Stomach (tissue), 9 donors: ENCODE measurements around the gene FOXF2. TPM values are rescaled to one million over a fixed set of nuclear protein-coding genes. Genes with fewer than 3 reads are reported as not detected.
A peak's percentile ranks its signal among the peaks of the same experiment; 100 is the strongest.

Source experiments
- DNase-seq, 2 donors: peaks; one replicate each; pipeline versions ENCODE4 v3.0.0 to v3.0.0-alpha.2; 2013 to 2019
- H3K27ac ChIP-seq, 5 donors: fragments of 200-600 bp in 4 of 5; sonication (generic) in 4 of 5; one replicate each; pipeline ENCODE4 v1.5.1; 2013 to 2019; ENCODE audit warnings: mild to moderate bottlenecking in 1 of 5, moderate library complexity in 1 of 5
- H3K27me3 ChIP-seq, 3 donors: fragments of 200-600 bp; sonication (generic); one replicate each; pipeline ENCODE4 v1.5.1; 2017 to 2019; ENCODE audit warnings: mixed run types in 1 of 3
- H3K36me3 ChIP-seq, 4 donors: fragments of 200-600 bp; sonication (generic); 1 replicate in 3 of 4; 2 replicates in 1 of 4; pipeline ENCODE4 v1.5.1; 2016 to 2019
- H3K4me1 ChIP-seq, 4 donors: fragments of 200-600 bp; sonication (generic); one replicate each; pipeline ENCODE4 v1.5.1; 2016 to 2019
- H3K4me3 ChIP-seq, 4 donors: fragments of 200-600 bp; sonication (generic) in 3 of 4; one replicate each; pipeline ENCODE4 v1.5.1; 2016 to 2019; ENCODE audit warnings: mild to moderate bottlenecking in 1 of 4
- H3K9me3 ChIP-seq, 4 donors: fragments of 200-600 bp; sonication (generic); one replicate each; pipeline ENCODE4 v1.5.1; 2016 to 2019
- CTCF ChIP-seq, 7 experiments: fragments of 450-650 bp in 4 of 7; fragments of 200-600 bp in 3 of 7; sonication (generic) in 3 of 7; IDR thresholded peaks; one replicate each; pipeline ENCODE4 v1.5.1; 2016 to 2019; ENCODE audit warnings: antibody characterized with exemption in 7 of 7, control low read depth in 2 of 7, mild to moderate bottlenecking in 1 of 7
- EP300 ChIP-seq: sonication (generic); formaldehyde crosslinking; IDR thresholded peaks from one replicate; pipeline ENCODE4 v1.6.1; 2017; ENCODE audit warnings: antibody characterized with exemption
- POLR2A ChIP-seq, 4 donors: fragments of 450-650 bp; IDR thresholded peaks; one replicate each; pipeline ENCODE4 v1.6.1; 2016; ENCODE audit warnings: antibody characterized with exemption in 4 of 4, control low read depth in 2 of 4, mild to moderate bottlenecking in 1 of 4, moderate library complexity in 1 of 4
- POLR2AphosphoS5 ChIP-seq, 3 donors: sonication (generic); formaldehyde crosslinking; IDR thresholded peaks; one replicate each; pipeline ENCODE4 v1.6.1; 2016; ENCODE audit warnings: antibody characterized with exemption in 3 of 3
- WGBS, 5 donors: extraction: QIAGEN DNeasy Blood & Tissue Kit in 3 of 5; methylation state at CpG; one replicate each; pipeline versions ENCODE4 v1.1.5 to v1.1.7; 2013 to 2018; 5-methylcytosine and 5-hydroxymethylcytosine counted together
- intact Hi-C: fragments of 100-400 bp; cut with DNase I; formaldehyde crosslinking; loops from one replicate; pipeline ENCODE4 v1.15.1; 2023; ENCODE audit warnings: low total_unique reads
- polyA plus RNA-seq, 3 donors: library from polyadenylated mRNA; stranded (reverse); fragments of 200-250 nt; gene quantifications; one replicate each; pipeline ENCODE4 v1.2.3, GENCODE V29; 2013
- total RNA-seq, 5 donors: library from RNA; depleted of rRNA; stranded (reverse); fragments of >200 nt; gene quantifications; one replicate each; pipeline versions ENCODE4 v1.1.0 to v1.2.3, GENCODE V29; 2014 to 2016
- donor health status: healthy with polysubstance abuse.
- donor health status: Bipolar disorder and iron deficiency.
- donor health status: healthy.

FOXF2 gene
- total and polyA plus RNA-seq, 8 donors = 9.6 to 104 (median 19.2) TPM

GRCh38 chr6:1412901-1413300, 23.5 kb downstream of the FOXF2 start:
- Histone ChIP-seq H3K9me3 (no peaks in the 10 kb centered on the region), H3K27ac (peak overlapping the region in 3 of 5 donors; percentile 16 to 53 (median 46)), H3K4me1 (peaks cover 0 to under 1% (median 0%) of the 10 kb centered on the region in 4 donors), H3K4me3 (no peak overlapping the region), H3K27me3 (peaks cover 0 to 20% (median 0%) of the 10 kb centered on the region in 3 donors), H3K36me3 (no peaks in the 10 kb centered on the region)
- DNase-seq = no peak
- intact Hi-C loops = no loop called here
- 61 to 76% (median 66%) methylated on average over 9 of the region's 9 CpGs for WGBS, 5 donors
- TF ChIP-seq POLR2A (IDR thresholded peaks at IDR 0.05) (no peak), EP300 (no peak), POLR2AphosphoS5 (IDR thresholded peaks at IDR 0.05) (no peak), CTCF (IDR thresholded peaks at IDR 0.05) (no peak)

- DNase-seq = no peak
- WGBS, 5 donors = 83 to 92% (median 89%) methylated on average over 10 of the region's 10 CpGs
- Histone ChIP-seq H3K36me3 (no peaks in the 10 kb centered on the region), H3K4me1 (no peaks in the 10 kb centered on the region), H3K27me3 (peaks cover 0 to 7% (median 0%) of the 10 kb centered on the region in 3 donors), H3K9me3 (peaks cover 0 to 4% (median 2%) of the 10 kb centered on the region in 4 donors), H3K4me3 (no peak overlapping the region), H3K27ac (no peak overlapping the region)
- no peak for TF ChIP-seq CTCF (IDR thresholded peaks at IDR 0.05)
- TF ChIP-seq POLR2AphosphoS5 (IDR thresholded peaks at IDR 0.05) = no peak
- no peak for TF ChIP-seq EP300
- TF ChIP-seq POLR2A (IDR thresholded peaks at IDR 0.05) = no peak
- intact Hi-C loops = no loop called here
Observed at GRCh38 chr6:1415416-1416063, 26.2 kb downstream of the FOXF2 start.

- no peak overlapping the region for H3K4me3 ChIP-seq
- H3K4me1 ChIP-seq = no peaks in the 10 kb centered on the region
- no peak overlapping the region for H3K27ac ChIP-seq
- WGBS, 5 donors = 58 to 81% (median 71%) methylated on average over 19 to 21 of the region's 21 CpGs
- TF ChIP-seq POLR2A (IDR thresholded peaks at IDR 0.05) (no peak), POLR2AphosphoS5 (IDR thresholded peaks at IDR 0.05) (no peak), CTCF (IDR thresholded peaks at IDR 0.05) (no peak)
- peaks cover 0 to 11% (median 2%) of the 10 kb centered on the region in 4 donors for H3K9me3 ChIP-seq
- H3K36me3 ChIP-seq = no peaks in the 10 kb centered on the region
- no peak for DNase-seq
- peaks cover 0 to 7% (median 0%) of the 10 kb centered on the region in 3 donors for H3K27me3 ChIP-seq
- intact Hi-C loops = no loop called here
Observed at GRCh38 chr6:1416191-1416760, 26.9 kb downstream of the FOXF2 start.

- Histone ChIP-seq H3K4me3 (no peak overlapping the region), H3K4me1 (no peaks in the 10 kb centered on the region), H3K36me3 (no peaks in the 10 kb centered on the region), H3K27me3 (peaks cover 0 to 7% (median 0%) of the 10 kb centered on the region in 3 donors), H3K9me3 (peaks cover 0 to 12% (median 2%) of the 10 kb centered on the region in 4 donors), H3K27ac (no peak overlapping the region)
- TF ChIP-seq EP300 = no peak
- TF ChIP-seq CTCF (IDR thresholded peaks at IDR 0.05) = no peak
- TF ChIP-seq POLR2AphosphoS5 (IDR thresholded peaks at IDR 0.05) = no peak
- TF ChIP-seq POLR2A (IDR thresholded peaks at IDR 0.05) = no peak
- WGBS, 5 donors = 79 to 84% (median 83%) methylated on average over 10 to 11 of the region's 11 CpGs
- intact Hi-C loops = no loop called here
- no peak for DNase-seq
Observed at GRCh38 chr6:1416820-1417219, 27.4 kb downstream of the FOXF2 start.
